Fibroblast of pulmonary artery (primary cell): ENCODE measurements around the gene PRKACG.

Experiments
- DNase-seq: peaks from one replicate; pipeline ENCODE4 v3.0.0-alpha.2; 2010; ENCODE audit warnings: low read depth
- H3K4me3 ChIP-seq: replicated peaks from 2 replicates; pipeline ENCODE4 v1.5.1; 2011; ENCODE audit warnings: low read depth, mild to moderate bottlenecking, control low read depth, low read length, moderate library complexity
- TF ChIP-seq, protein P1 (sequence below): IDR thresholded peaks from 2 replicates; pipeline ENCODE4 v1.5.1; 2011; ENCODE audit warnings: mild to moderate bottlenecking, control low read depth, low read length, inconsistent platforms; ENCODE audit errors: missing control alignments

PRKACG gene

GRCh38 chr9:69001921-69002320 lies 12.0 kb downstream of the PRKACG start:
- H3K4me3 ChIP-seq: no peak overlapping the region
- TF ChIP-seq, protein P1, sequence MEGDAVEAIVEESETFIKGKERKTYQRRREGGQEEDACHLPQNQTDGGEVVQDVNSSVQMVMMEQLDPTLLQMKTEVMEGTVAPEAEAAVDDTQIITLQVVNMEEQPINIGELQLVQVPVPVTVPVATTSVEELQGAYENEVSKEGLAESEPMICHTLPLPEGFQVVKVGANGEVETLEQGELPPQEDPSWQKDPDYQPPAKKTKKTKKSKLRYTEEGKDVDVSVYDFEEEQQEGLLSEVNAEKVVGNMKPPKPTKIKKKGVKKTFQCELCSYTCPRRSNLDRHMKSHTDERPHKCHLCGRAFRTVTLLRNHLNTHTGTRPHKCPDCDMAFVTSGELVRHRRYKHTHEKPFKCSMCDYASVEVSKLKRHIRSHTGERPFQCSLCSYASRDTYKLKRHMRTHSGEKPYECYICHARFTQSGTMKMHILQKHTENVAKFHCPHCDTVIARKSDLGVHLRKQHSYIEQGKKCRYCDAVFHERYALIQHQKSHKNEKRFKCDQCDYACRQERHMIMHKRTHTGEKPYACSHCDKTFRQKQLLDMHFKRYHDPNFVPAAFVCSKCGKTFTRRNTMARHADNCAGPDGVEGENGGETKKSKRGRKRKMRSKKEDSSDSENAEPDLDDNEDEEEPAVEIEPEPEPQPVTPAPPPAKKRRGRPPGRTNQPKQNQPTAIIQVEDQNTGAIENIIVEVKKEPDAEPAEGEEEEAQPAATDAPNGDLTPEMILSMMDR: no peak
- DNase-seq: no peak

DNA sequence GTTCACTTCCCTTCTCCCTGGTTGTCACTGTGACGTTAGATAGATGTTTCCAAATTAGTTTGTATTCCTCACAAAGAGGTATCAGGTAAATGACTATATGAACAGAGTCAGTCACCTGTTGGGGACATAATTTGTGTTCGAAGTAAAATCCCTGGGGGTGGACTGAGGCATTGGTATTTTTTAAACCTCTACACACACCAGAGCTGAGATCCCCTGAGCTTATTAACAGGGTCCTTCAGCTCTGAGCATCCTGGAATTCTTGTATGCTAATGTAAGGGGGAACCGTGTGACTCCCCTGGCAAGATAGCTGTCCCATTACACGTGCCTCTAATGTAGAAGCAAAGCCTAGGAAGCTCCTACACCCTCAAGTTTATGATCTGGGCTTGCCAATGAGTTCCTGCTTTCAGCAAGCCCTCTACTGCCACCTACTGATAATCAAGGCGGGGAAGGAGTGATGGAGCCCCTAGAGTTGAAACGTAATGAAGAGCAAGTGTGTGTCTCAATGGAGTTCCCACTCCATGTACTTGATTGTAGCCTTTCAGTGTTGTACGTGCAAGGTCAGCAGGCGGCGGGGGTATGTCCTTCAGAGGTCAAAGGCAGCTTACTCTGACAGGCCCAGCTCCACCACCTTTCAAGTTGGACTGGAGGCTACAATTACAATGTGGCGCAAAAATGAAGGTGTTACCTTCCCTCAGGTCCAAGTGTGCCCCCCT lies 14.4 kb downstream of the PRKACG start:
- H3K4me3 ChIP-seq: no peak overlapping the region
- peak; percentile 77 for DNase-seq
- TF ChIP-seq, protein P1: peak; percentile 98

- DNase-seq: no peak
- TF ChIP-seq, protein P1: no peak
- no peak overlapping the region for H3K4me3 ChIP-seq
These were observed 15.1 kb downstream of the PRKACG start for GRCh38 chr9:68998812-68999211.

- DNase-seq: no peak
- TF ChIP-seq, protein P1: no peak
- no peak overlapping the region for H3K4me3 ChIP-seq
These were observed 15.5 kb downstream of the PRKACG start for GRCh38 chr9:68998385-68998784.

DNA sequence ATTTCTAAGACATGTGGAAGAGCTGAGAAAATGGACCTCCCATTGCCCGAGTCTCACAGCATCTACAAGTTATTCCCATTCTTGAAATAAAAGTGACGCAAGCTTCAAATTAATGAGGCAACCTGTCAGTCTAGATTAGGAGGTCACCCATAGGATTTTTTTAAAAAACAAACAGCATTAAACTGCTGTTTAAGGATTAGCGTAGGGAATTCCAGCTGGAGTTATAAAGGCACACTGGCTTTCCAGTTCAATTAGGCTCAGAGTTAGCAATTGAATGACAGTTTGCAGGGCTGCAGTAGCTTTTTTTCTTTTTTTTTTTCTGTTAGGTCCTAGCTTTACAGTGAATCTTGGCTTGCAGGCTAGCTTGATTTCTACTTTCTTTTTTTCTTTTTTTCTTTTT lies 16.2 kb downstream of the PRKACG start:
- DNase-seq: no peak
- H3K4me3 ChIP-seq: no peak overlapping the region
- TF ChIP-seq, protein P1: no peak

DNA sequence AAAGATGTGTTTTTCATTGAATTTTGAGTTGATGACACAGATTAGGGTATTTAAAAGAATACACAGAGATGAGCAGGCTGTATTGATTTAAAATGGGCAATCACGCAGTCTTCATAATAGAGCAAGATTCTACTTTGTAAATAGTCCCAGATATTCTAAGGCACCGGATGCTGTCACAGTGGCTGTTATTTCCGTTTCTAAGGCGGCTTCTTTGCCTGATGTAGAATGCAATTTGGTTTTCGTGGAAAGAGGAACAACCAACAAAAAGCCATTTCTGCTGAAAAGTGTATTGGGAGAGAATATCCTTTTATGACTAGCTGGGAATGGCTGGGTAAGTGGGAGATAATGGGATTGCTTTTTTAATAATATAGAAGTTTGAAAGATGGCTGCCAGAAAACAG lies 17.5 kb downstream of the PRKACG start:
- TF ChIP-seq, protein P1: no peak
- no peak overlapping the region for H3K4me3 ChIP-seq
- DNase-seq: no peak

GRCh38 chr9:68995776-68996175 lies 18.1 kb downstream of the PRKACG start:
- H3K4me3 ChIP-seq: no peak overlapping the region
- TF ChIP-seq, protein P1: no peak

More at GRCh38 chr9:68995776-68996175, 18.1 kb downstream of the PRKACG start:
- DNase-seq: no peak
